ENCODE data around the gene SOBP. TPM values are rescaled to one million over a fixed set of nuclear protein-coding genes. Genes with fewer than 3 reads are reported as not detected.
"Not testable (repeated sequence)": the region's sequence is repeated elsewhere in the genome, so short reads cannot be mapped to it uniquely, and the experiment has no call there.

The SOBP gene
- total RNA-seq, 1 donor from 2014 or later: 6.8 TPM

- no peak for ATAC-seq
- no peak for DNase-seq
- no peaks in the 10 kb centered on the region for H3K9me3 ChIP-seq
- no peak overlapping the region for H3K4me3 ChIP-seq
- H3K27ac ChIP-seq: no peak overlapping the region
- intact Hi-C loops (cut with DNase I): no loop called here
- no peaks in the 10 kb centered on the region for H3K27me3 ChIP-seq
- no peak for TF ChIP-seq CTCF (IDR thresholded peaks at IDR 0.05)
- H3K4me1 ChIP-seq: no peaks in the 10 kb centered on the region
- H3K36me3 ChIP-seq: no peaks in the 10 kb centered on the region
These were observed 60.4 kb downstream of the SOBP start for GRCh38 chr6:107550241-107550840.

- Histone ChIP-seq H3K36me3 (no peaks in the 10 kb centered on the region), H3K4me1 (no peaks in the 10 kb centered on the region), H3K4me3 (no peak overlapping the region), H3K27ac (no peak overlapping the region), H3K9me3 (no peaks in the 10 kb centered on the region), H3K27me3 (no peaks in the 10 kb centered on the region)
- no peak for TF ChIP-seq CTCF (IDR thresholded peaks at IDR 0.05)
- DNase-seq: no peak
- intact Hi-C loops (cut with DNase I): no loop called here
- no peak for ATAC-seq
These were observed 61.0 kb downstream of the SOBP start for GRCh38 chr6:107550906-107551305.

- intact Hi-C loops (cut with DNase I): not testable (repeated sequence)
These were observed 63.2 kb downstream of the SOBP start for GRCh38 chr6:107553121-107553520.

GRCh38 chr6:107554326-107554725, 64.4 kb downstream of the SOBP start:
- no peak for DNase-seq
- Histone ChIP-seq H3K36me3 (no peaks in the 10 kb centered on the region), H3K9me3 (no peaks in the 10 kb centered on the region), H3K4me1 (no peaks in the 10 kb centered on the region), H3K27ac (no peak overlapping the region), H3K27me3 (no peaks in the 10 kb centered on the region), H3K4me3 (no peak overlapping the region)
- intact Hi-C loops (cut with DNase I): no loop called here
- no peak for ATAC-seq
- TF ChIP-seq CTCF (IDR thresholded peaks at IDR 0.05): no peak

More at GRCh38 chr6:107553121-107553520, 63.2 kb downstream of the SOBP start:
- not testable (repeated sequence) for H3K4me1 ChIP-seq, H3K36me3 ChIP-seq, DNase-seq, H3K9me3 ChIP-seq, H3K27me3 ChIP-seq, ATAC-seq, H3K27ac ChIP-seq, H3K4me3 ChIP-seq

GRCh38 chr6:107554918-107555317, 65.0 kb downstream of the SOBP start:
- DNase-seq (no peak), ATAC-seq (no peak)
- no peak overlapping the region for H3K4me3 ChIP-seq
- no peaks in the 10 kb centered on the region for H3K4me1 ChIP-seq
- no peaks in the 10 kb centered on the region for H3K9me3 ChIP-seq
- no peaks in the 10 kb centered on the region for H3K27me3 ChIP-seq
- H3K36me3 ChIP-seq: no peaks in the 10 kb centered on the region
- H3K27ac ChIP-seq: no peak overlapping the region
- TF ChIP-seq CTCF (IDR thresholded peaks at IDR 0.05): no peak
- intact Hi-C loops (cut with DNase I): no loop called here

- no peaks in the 10 kb centered on the region for H3K27me3 ChIP-seq
- TF ChIP-seq CTCF (IDR thresholded peaks at IDR 0.05): no peak
- no peak overlapping the region for H3K4me3 ChIP-seq
- no peak for DNase-seq
- H3K4me1 ChIP-seq: no peaks in the 10 kb centered on the region
- intact Hi-C loops (cut with DNase I): no loop called here
- no peaks in the 10 kb centered on the region for H3K9me3 ChIP-seq
- no peaks in the 10 kb centered on the region for H3K36me3 ChIP-seq
- H3K27ac ChIP-seq: no peak overlapping the region
- ATAC-seq: no peak
These were observed 65.5 kb downstream of the SOBP start for GRCh38 chr6:107555449-107555848.
